ENCODE results near the gene ACVR2B. TPM values are rescaled to one million over a fixed set of nuclear protein-coding genes. Genes with fewer than 3 reads are reported as not detected.

The ACVR2B gene
- total and polyA plus RNA-seq, 3 experiments from 2014 or later = 0.43 to 6.0 (median 5.5) TPM

DNA sequence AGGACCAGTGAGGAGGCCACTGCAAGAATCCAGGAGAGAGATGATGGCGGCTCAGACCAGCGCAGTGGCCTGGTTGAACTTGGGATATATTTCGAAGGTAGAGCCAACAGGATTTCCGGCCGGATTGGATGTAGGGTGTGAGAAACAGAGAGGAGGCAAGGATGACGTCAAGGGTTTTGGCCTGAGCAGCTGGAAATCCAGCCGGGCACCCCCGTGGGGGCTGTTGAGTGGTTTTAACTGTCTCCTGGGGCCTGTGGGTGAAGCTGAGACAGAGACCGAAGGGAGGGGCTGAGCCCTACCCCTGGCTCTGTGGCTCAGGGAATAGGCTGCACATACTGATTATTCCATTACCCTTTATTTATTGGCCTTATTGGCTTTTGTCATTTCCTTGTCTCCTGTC lies 88.1 kb downstream of the ACVR2B start:
- H3K4me3 Mint-ChIP-seq = no peak overlapping the region
- CTCF ChIA-PET = no interaction called here
- POLR2A ChIA-PET = no interaction called here
- Histone ChIP-seq H3K36me3 (ENCODE audit: insufficient read depth, low read length) (no peaks in the 10 kb centered on the region), H3K27me3 (ENCODE audit: insufficient read depth, low read length, poor library complexity, severe bottlenecking) (no peaks in the 10 kb centered on the region), H3K4me1 (ENCODE audit: insufficient read depth, low read length) (no peaks in the 10 kb centered on the region), H3K27ac (ENCODE audit: low read depth, low read length) (no peak overlapping the region), H3K9me3 (ENCODE audit: low read length) (no peaks in the 10 kb centered on the region), H3K4me3 (ENCODE audit: low read length) (no peak overlapping the region)
- peaks cover 3 to 6% (median 5%) of the 10 kb centered on the region in 3 donors for H3K36me3 Mint-ChIP-seq
- peaks cover 0 to 1% of the 10 kb centered on the region in 2 donors for H3K27me3 Mint-ChIP-seq
- DNase-seq = no peak
- H3K27ac Mint-ChIP-seq = peak overlapping the region in 1 of 8 donors; percentile 34
- no peaks in the 10 kb centered on the region for H3K4me1 Mint-ChIP-seq
- no peaks in the 10 kb centered on the region for H3K9me3 Mint-ChIP-seq

Other genes starting within 250 kb of the ACVR2B start
- under 1 TPM; 0.28 to 0.44 TPM for gene SLC22A13, start 188.1 kb upstream of the ACVR2B start, total RNA-seq
- 0.12 TPM for gene SLC22A13, start 188.1 kb upstream of the ACVR2B start, polyA plus RNA-seq
- gene SLC22A14, start 171.6 kb upstream of the ACVR2B start, total RNA-seq = not detected
- not detected for gene SLC22A14, start 171.6 kb upstream of the ACVR2B start, polyA plus RNA-seq
- 1 to 10 TPM; 5.7 to 6.2 TPM for gene XYLB, start 107.1 kb upstream of the ACVR2B start, total RNA-seq
- gene XYLB, start 107.1 kb upstream of the ACVR2B start, polyA plus RNA-seq = 0.15 TPM
- 10 to 100 TPM; 17.7 to 19.0 TPM for gene EXOG, start 42.5 kb downstream of the ACVR2B start, total RNA-seq
- gene EXOG, start 42.5 kb downstream of the ACVR2B start, polyA plus RNA-seq = 8.7 TPM
- gene SCN5A, start 195.8 kb downstream of the ACVR2B start, total RNA-seq = under 1 TPM; 0.33 to 0.47 TPM
- not detected for gene SCN5A, start 195.8 kb downstream of the ACVR2B start, polyA plus RNA-seq